NCI-H2107 (cell line): ENCODE results near the gene PRKAR1A.
A peak's percentile ranks its signal among the peaks of the same experiment; 100 is the strongest.
"Not testable (repeated sequence)": the region's sequence is repeated elsewhere in the genome, so short reads cannot be mapped to it uniquely, and the experiment has no call there.

Source experiments
- DNase-seq: peaks from one replicate; lab custom pipeline; 2025; lab: John Stamatoyannopoulos, UW

PRKAR1A gene

GRCh38 chr17:68579194-68579927 is 67.1 kb downstream of the PRKAR1A start:
- no peak for DNase-seq

- DNase-seq: no peak
Observed at GRCh38 chr17:68580236-68580770, 68.1 kb downstream of the PRKAR1A start.

DNA sequence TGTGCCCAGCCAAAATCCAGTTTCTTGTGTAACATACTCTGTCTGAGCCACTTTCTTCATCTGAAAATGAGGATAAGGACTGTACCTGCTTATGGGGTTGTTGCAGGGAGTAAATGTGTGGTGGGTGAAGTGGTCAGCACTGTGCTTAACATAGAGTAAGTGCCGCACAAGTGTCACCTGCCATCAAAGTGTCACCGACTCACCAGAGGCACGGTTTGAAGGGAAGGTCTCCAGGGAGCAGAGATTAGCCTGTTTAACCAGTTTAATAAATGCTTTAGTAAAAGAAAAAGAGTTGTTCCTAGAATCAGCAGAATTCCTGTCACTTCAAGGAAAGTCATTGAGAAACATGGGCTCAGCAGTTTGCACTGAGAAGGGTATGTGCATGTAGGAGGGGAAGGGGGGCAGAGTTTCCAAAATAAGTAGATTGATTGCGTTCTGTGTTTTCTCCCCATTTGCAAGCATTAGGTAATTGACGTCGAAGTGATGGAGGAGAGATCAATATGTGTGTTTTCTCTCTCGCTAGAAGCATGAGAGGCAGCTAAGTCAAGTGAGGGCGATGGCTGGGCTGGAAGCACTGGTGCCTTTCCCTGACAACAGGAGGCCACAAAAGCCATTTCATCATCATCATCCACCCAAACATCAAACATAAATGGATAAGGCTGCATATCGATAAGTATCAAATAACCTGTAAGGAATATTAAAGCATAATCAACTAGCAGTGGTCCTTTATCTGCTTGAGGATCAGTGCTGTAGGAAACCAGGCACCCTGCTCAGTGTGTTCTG is 69.8 kb downstream of the PRKAR1A start:
- no peak for DNase-seq

DNA sequence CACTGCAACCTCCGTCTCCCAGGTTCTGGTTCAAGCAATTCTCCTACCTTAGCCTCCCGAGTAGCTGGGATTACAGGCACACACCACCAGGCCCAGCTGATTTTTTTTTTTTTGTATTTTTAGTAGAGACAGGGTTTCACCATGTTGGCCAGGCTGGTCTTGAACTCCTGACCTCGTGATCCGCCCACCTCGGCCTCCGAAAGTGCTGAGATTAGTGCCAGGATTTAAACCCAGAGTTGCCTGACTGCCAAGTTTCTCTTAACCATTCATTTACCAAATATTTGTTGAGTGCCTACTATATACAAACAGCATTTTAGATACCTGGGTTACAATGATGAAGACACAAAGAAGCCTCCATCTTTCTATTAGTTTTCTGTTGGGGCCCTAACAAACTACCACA is 70.6 kb downstream of the PRKAR1A start:
- DNase-seq: not testable (repeated sequence)

GRCh38 chr17:68584581-68585303 is 72.5 kb downstream of the PRKAR1A start:
- no peak for DNase-seq

DNA sequence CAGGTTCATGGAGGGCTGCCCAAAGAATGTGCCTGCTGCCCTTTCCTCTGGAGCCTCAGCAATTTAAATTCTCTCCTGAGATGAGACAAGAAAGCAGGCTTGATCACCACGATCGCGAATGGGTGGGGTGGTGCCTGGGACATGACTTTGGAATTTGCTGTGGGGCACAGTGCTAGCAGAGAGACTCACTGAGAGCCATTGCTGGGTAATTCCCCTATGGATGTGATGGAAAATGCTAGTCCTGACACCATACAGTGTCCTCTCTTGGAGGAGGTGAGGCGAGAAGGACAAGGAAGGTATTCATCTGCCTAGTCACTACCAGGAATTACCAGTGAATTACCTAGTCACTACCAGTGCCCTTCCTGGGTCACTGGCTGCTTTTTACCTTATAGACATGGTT is 73.4 kb downstream of the PRKAR1A start:
- no peak for DNase-seq

- DNase-seq: no peak
Observed at GRCh38 chr17:68587026-68587425, 74.8 kb downstream of the PRKAR1A start.

DNA sequence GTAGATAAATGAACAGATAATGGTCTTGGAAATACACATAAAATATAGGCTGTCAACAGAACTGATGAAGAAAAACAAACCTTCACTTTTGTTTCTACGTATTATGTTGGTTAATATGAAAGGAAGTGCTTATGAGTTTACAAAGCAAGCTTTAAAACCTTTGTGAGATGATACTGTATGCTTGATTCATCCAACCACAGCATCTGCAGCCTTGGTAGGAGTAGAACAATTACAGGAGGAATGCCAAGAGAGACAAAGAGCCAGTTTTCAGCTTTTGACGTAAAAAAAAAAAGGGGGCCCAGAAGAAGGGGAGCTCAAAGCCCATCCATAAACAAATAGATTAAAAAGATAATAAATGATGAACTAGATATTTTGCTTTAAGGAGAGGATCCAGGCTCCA is 75.6 kb downstream of the PRKAR1A start:
- DNase-seq: no peak

DNA sequence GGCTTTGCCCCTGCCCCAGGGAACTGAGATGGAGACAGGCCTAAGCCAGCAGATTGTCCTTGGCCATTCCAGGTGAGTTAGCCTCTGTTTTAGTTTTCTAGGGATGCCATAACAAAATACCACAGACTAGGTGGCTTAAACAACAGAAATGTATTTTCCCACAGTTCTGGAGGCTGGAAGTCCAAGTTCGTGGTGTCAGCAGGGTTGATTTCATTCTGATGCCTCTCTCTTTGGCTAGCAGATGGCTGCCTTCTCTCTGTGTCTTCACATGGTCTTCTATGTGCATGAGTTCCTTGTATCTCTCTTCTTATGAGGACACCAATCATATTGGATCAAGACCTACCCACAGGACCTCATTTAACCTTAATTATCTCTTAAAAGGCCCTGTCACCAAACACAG is 76.1 kb downstream of the PRKAR1A start:
- DNase-seq: no peak

DNA sequence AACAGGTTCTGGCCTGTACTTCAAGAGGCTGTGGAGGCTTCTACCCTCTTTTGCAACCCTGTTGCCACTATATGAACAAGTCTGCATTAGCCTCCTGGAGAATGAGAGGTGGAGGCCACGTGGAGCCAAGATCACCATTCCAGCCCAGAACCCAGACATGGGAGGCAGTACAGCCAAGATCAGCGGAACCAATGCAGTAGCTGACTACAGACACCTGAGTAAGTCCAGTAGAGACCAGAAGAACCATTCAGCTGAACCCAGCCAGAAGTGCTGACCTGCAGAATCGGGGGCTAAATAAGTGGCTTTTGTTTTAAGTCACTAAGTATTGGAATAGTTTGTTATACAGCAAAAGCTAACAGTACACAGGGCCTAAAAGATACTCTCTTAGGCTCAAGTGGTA is 76.9 kb downstream of the PRKAR1A start:
- DNase-seq: no peak

- DNase-seq: no peak
Observed at GRCh38 chr17:68591583-68591982, 79.4 kb downstream of the PRKAR1A start.

DNA sequence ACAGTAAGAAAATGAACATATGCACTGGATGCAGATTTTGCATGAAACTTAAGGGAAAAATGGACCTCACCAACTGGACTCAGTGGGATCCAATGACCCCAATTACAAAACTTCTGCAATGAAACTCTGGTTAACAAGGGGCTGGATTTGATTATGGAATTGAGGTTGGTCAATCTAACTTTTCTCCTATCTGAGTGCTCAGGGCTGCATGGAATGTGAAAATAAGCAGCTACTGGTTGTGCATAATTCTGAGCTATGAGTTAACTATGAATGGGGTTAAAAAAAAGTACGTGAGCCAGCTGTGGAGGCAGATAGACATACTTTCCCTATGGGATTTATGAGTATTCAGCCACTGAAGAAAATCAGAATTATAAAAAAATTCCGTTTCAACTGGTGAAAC is 79.8 kb downstream of the PRKAR1A start:
- DNase-seq: no peak

GRCh38 chr17:68592682-68593641 is 80.7 kb downstream of the PRKAR1A start:
- peak; percentile 40 for DNase-seq

DNA sequence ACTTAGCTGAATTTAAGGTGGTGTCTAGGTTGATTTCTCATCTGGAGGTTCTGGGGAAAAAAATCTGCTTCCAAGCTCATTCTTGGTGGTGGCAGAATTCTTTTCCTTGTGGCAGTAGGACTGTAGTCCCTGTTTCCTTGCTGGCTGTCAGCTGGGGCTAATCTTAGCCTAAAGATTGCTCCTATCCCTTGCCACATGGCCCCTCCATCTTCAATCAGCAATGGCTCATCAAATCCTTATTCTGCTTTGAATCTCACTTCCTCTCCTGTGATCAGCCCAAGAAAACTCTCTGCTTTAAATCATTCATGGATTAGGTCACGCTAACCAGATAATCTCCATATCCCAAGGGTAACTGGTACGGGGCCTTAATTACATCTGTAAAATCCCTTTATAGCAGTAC is 82.3 kb downstream of the PRKAR1A start:
- DNase-seq: no peak

DNA sequence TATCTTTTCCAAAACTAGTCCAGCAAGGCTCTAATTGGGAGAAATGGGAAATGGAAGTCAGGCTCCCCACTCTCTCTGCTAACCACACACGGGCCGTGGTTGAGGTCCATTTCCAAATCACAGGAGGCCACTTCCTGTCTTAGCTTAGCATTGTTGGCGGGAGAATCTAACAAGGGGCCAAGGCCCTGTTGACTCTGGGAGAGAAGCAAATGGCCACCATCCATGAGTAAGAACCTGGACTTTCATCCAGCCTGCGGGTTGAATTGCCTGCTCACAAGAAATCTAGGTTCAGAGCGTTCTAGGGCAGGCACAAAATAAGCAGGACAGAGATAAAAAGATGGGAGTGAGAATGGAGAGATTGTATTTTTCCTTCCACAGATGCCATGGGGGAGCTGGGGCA is 83.3 kb downstream of the PRKAR1A start:
- no peak for DNase-seq

DNA sequence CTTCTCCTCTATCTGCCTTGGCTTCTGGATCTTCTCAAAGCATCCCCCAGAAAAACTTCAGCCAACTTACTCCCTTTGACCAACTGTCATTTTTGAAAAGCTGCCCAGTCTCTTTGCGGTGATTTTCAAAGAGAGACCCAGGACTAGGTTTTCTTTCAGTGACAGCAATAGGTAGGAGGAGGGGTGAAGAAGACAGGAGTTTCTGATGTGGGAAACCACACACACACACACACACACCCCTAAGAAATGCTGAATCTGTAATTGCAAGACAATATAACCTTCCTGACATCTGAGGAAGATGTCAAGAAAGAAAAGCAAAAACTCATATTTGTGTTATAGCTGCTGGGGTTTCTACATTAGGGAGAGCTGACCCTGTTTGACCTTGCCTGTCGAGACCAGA is 83.8 kb downstream of the PRKAR1A start:
- DNase-seq: no peak

DNA sequence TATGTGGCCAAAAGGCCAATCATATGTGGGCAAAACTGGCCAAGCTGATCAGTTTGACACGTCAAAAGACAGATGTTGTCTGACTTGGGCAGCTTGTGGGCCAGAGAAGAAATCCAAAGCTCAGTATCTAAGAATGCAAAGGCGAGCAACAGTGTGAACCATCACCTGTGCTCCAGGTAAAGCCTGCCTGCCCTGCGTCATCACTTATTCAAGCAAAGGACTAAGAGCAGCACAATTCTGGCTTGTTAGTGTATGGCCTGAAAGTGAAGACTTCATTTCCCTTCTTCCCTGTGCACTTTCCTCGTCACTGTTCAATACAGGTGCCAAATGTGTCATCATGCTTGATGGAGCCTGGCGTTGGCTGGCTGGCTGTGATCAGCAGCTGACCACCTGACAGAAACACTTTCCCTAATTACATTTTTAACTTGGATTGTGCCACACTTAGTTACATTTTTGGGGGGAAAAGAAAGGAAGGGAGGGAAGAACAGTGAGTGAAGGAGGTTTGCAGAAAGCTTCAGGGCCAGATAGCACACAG is 84.2 kb downstream of the PRKAR1A start:
- no peak for DNase-seq

GRCh38 chr17:68598074-68598473 is 85.8 kb downstream of the PRKAR1A start:
- DNase-seq: no peak

DNA sequence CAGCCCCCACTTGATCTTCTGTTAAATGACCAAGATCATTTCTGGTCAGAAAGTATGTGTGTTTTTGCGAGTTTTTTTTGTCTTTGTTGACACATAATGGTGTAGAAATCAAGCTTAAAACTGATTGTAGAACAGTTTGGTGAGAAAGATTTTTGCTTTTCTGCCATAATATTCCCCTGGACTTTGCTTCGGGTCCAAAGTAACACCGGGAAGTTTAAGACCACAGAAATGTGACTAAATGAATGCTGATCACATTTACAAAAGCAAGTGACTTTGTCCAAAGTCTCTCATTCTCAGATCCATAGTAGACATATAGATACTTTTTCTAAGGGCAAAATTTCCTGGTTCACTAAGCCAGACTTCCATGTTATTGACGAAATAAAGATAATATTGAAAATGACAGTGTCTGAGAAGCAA is 86.3 kb downstream of the PRKAR1A start:
- no peak for DNase-seq

- DNase-seq: no peak
Observed at GRCh38 chr17:68599091-68599490, 86.9 kb downstream of the PRKAR1A start.

DNA sequence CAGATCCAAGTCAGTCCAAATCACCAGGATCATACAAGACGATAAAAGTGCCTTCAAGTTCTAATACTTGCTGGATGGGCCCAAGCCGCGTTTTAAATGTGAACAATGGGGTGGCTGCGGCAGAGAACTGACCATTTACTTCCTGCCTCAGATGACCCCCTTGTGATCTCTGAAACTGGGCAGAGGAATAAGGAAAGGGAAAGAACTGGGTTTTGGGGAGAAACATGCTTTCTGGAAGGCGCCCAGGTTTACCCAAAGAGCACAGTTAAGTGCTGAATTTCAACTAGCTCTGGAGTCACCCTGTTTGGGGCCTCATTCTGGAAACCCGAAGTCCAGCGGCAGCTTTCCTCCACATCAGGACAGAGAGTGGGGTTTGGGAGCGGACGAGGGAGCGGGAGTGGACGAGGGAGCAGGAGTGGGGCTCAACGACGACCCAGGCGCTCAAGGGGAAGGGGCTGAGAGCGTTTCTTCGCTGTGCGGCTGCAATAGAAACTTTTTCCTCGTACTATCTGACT is 87.4 kb downstream of the PRKAR1A start:
- DNase-seq: no peak
